ENCODE measurements around the gene IFNA1. TPM values are rescaled to one million over a fixed set of nuclear protein-coding genes. Genes with fewer than 3 reads are reported as not detected.

The IFNA1 gene
- total and polyA plus RNA-seq, 7 donors = not detected

GRCh38 chr9:21415493-21416267 is 24.6 kb upstream of the IFNA1 start:
- ATAC-seq (no peak), DNase-seq (no peak)
- intact Hi-C loops (cut with DNase I) = no loop called here
- no peaks in the 10 kb centered on the region for H3K9me3 ChIP-seq
- H3K36me3 ChIP-seq (ENCODE audit: insufficient read depth in 1 of 2, low read depth in 1 of 2) = no peaks in the 10 kb centered on the region
- no peak overlapping the region for H3K4me3 ChIP-seq
- WGBS, 3 donors = 57 to 70% (median 65%) methylated on average over 5 of the region's 5 CpGs
- no peaks in the 10 kb centered on the region for H3K27me3 ChIP-seq (ENCODE audit: insufficient read depth in 3 of 3, low read length in 2 of 3)
- H3K4me1 ChIP-seq = no peaks in the 10 kb centered on the region
- no peak for TF ChIP-seq CTCF (IDR thresholded peaks at IDR 0.05)
- H3K27ac ChIP-seq = no peak overlapping the region

- H3K36me3 ChIP-seq (ENCODE audit: insufficient read depth in 1 of 2, low read depth in 1 of 2) = no peaks in the 10 kb centered on the region
- no peaks in the 10 kb centered on the region for H3K9me3 ChIP-seq
- ATAC-seq (no peak), DNase-seq (no peak)
- intact Hi-C loops (cut with DNase I) = no loop called here
- H3K27ac ChIP-seq = no peak overlapping the region
- no peak for TF ChIP-seq CTCF (IDR thresholded peaks at IDR 0.05)
- no peaks in the 10 kb centered on the region for H3K4me1 ChIP-seq
- 57 to 74% (median 69%) methylated on average over 1 of the region's 1 CpG for WGBS, 3 donors
- H3K27me3 ChIP-seq (ENCODE audit: insufficient read depth in 3 of 3, low read length in 2 of 3) = peaks cover 0 to 5% (median 5%) of the 10 kb centered on the region in 3 donors
- H3K4me3 ChIP-seq = no peak overlapping the region
Observed at GRCh38 chr9:21428235-21428634, 12.0 kb upstream of the IFNA1 start.

GRCh38 chr9:21429191-21429590 is 11.0 kb upstream of the IFNA1 start:
- TF ChIP-seq CTCF (IDR thresholded peaks at IDR 0.05) = no peak
- Histone ChIP-seq H3K4me3 (no peak overlapping the region), H3K36me3 (ENCODE audit: insufficient read depth in 1 of 2, low read depth in 1 of 2) (no peaks in the 10 kb centered on the region), H3K27ac (no peak overlapping the region), H3K9me3 (no peaks in the 10 kb centered on the region), H3K4me1 (no peaks in the 10 kb centered on the region), H3K27me3 (ENCODE audit: insufficient read depth in 3 of 3, low read length in 2 of 3) (peaks cover 0 to 5% (median 5%) of the 10 kb centered on the region in 3 donors)
- ATAC-seq = no peak
- no peak for DNase-seq
- 67 to 72% (median 69%) methylated on average over 2 of the region's 2 CpGs for WGBS, 3 donors
- intact Hi-C loops (cut with DNase I) = no loop called here

GRCh38 chr9:21432672-21433425 is 7.4 kb upstream of the IFNA1 start:
- Histone ChIP-seq H3K9me3 (no peaks in the 10 kb centered on the region), H3K4me3 (no peak overlapping the region), H3K4me1 (no peaks in the 10 kb centered on the region), H3K36me3 (ENCODE audit: insufficient read depth in 1 of 2, low read depth in 1 of 2) (no peaks in the 10 kb centered on the region), H3K27ac (no peak overlapping the region), H3K27me3 (ENCODE audit: insufficient read depth in 3 of 3, low read length in 2 of 3) (peaks cover 0 to 5% (median 5%) of the 10 kb centered on the region in 3 donors)
- intact Hi-C loops (cut with DNase I) = loop anchor here in 1 of 2 donors (2.0 kb wide), 1 partner anchor 20 kb away; no protein-coding TSS in a partner anchor
- DNase-seq (no peak), ATAC-seq (no peak)
- TF ChIP-seq CTCF (IDR thresholded peaks at IDR 0.05) = no peak
- WGBS, 3 donors = 83 to 89% (median 83%) methylated on average over 2 of the region's 2 CpGs
